ENCODE data around the gene RNF225.
"Not testable (repeated sequence)": the region's sequence is repeated elsewhere in the genome, so short reads cannot be mapped to it uniquely, and the experiment has no call there.

The RNF225 gene

GRCh38 chr19:58362272-58362994, 33.0 kb upstream of the RNF225 start, which contains the start of gene ZNF497:
Gene ZNF497, minus strand, starts transcription at chr19:58362751. Its CDS starts 5,116 bp downstream, at chr19:58357635.
- DNase-seq: peak; percentile 98

- no peak for DNase-seq
Measured at GRCh38 chr19:58364146-58364545, 31.3 kb upstream of the RNF225 start.

GRCh38 chr19:58366585-58367430, 28.6 kb upstream of the RNF225 start:
- no peak for DNase-seq

- DNase-seq: no peak
Measured at GRCh38 chr19:58367698-58368454, 27.6 kb upstream of the RNF225 start.

GRCh38 chr19:58368561-58369360, 26.7 kb upstream of the RNF225 start:
- no peak for DNase-seq

GRCh38 chr19:58372311-58373133, 22.9 kb upstream of the RNF225 start:
- no peak for DNase-seq

GRCh38 chr19:58374200-58374599, 21.3 kb upstream of the RNF225 start:
- no peak for DNase-seq

- DNase-seq: not testable (repeated sequence)
Measured at GRCh38 chr19:58376724-58377123, 18.7 kb upstream of the RNF225 start.

GRCh38 chr19:58379246-58379645, 16.2 kb upstream of the RNF225 start:
- DNase-seq: peak; percentile 19

- no peak for DNase-seq
Measured at GRCh38 chr19:58380037-58380661, 15.3 kb upstream of the RNF225 start.

GRCh38 chr19:58380662-58381459, 14.6 kb upstream of the RNF225 start, which contains the start of gene ZNF837:
Gene ZNF837, minus strand, starts transcription at chr19:58381030. Its CDS starts 11,698 bp downstream, at chr19:58369332.
- DNase-seq: peak; percentile 99

- DNase-seq: peak; percentile 20
Measured at GRCh38 chr19:58381460-58382212, 13.8 kb upstream of the RNF225 start.

- DNase-seq: peak; percentile 15
Measured at GRCh38 chr19:58382997-58383603, 12.4 kb upstream of the RNF225 start.

- peak; percentile 21 for DNase-seq
Measured at GRCh38 chr19:58385313-58385890, 10.1 kb upstream of the RNF225 start.

- no peak for DNase-seq
Measured at GRCh38 chr19:58385891-58386575, 9.4 kb upstream of the RNF225 start.

GRCh38 chr19:58386576-58387337, 8.7 kb upstream of the RNF225 start, which contains the start of gene RPS5:
Gene RPS5, plus strand, starts transcription at chr19:58387269. Its CDS starts 869 bp downstream, at chr19:58388138.
- DNase-seq: peak; percentile 98

Data from right hindlimb (tissue), 1 donor.